AG09309 (cell line): ENCODE measurements around the gene SLC40A1.

Experiments used
- DNase-seq: peaks from one replicate; pipeline ENCODE4 v3.0.0-alpha.2; 2010; ENCODE audit warnings: low read depth
- H3K4me3 ChIP-seq: 2 replicates; pipeline ENCODE4 v1.5.1; 2011; ENCODE audit warnings: mild to moderate bottlenecking, low read depth, low read length, moderate library complexity; ENCODE audit not compliant: control insufficient read depth
- TF ChIP-seq, protein P1 (sequence below): IDR thresholded peaks from 2 replicates; pipeline ENCODE4 v1.5.1; 2011; ENCODE audit warnings: mild to moderate bottlenecking, low read depth, low read length, inconsistent platforms; ENCODE audit not compliant: insufficient read depth, control insufficient read depth; ENCODE audit errors: missing control alignments

SLC40A1 gene

DNA sequence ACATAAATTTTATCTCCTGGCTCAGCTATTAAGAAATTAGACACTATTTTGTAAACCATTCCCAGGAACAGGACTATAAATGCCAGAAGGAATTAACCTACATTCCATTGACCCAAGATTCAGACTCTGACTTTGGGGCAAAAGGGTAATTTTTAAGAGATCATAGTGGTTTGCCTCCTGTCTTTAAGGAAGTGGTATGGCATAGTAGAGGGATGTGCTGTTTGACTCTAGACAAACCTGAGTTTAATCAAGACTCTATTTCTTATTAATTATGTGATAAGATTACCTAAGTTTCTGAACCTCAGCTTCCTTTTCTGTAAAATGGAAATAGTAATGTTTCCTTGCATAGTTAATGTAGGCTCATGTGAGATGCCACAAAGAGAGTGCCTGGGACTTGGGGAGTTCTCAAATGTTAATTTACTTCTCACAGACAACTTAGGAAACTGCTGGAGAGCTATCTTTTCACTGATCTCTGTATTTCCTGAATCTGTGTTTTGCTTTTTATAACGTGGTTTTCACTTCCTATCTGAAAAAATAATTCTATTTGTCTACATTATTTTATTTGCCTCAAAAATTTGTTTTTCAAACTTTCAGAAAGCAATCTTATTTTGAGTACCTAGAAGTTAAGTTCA is 11.9 kb upstream of the SLC40A1 start:
- DNase-seq: no peak
- TF ChIP-seq, protein P1, sequence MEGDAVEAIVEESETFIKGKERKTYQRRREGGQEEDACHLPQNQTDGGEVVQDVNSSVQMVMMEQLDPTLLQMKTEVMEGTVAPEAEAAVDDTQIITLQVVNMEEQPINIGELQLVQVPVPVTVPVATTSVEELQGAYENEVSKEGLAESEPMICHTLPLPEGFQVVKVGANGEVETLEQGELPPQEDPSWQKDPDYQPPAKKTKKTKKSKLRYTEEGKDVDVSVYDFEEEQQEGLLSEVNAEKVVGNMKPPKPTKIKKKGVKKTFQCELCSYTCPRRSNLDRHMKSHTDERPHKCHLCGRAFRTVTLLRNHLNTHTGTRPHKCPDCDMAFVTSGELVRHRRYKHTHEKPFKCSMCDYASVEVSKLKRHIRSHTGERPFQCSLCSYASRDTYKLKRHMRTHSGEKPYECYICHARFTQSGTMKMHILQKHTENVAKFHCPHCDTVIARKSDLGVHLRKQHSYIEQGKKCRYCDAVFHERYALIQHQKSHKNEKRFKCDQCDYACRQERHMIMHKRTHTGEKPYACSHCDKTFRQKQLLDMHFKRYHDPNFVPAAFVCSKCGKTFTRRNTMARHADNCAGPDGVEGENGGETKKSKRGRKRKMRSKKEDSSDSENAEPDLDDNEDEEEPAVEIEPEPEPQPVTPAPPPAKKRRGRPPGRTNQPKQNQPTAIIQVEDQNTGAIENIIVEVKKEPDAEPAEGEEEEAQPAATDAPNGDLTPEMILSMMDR: no peak
- no peak overlapping the region for H3K4me3 ChIP-seq

DNA sequence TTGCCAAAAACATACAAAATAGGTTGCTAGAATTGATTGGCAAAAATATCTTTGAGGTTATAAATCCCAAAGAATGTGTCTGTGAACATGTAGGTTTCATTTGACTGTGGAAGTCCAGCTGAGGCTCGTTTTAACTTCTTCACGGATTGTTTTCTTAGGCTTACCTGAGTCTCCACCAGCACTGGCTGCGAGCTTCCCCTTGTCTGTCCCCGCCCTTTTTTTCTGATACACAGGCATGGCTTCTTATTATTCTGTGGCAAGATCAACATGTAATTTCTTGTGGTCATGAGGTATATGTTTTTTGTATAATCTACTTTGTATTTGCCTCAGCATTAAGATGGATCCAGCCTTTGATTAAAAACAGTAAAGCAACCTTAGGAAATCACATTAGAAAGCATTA is 7.2 kb upstream of the SLC40A1 start:
- no peak for DNase-seq
- TF ChIP-seq, protein P1: no peak
- H3K4me3 ChIP-seq: no peak overlapping the region

DNA sequence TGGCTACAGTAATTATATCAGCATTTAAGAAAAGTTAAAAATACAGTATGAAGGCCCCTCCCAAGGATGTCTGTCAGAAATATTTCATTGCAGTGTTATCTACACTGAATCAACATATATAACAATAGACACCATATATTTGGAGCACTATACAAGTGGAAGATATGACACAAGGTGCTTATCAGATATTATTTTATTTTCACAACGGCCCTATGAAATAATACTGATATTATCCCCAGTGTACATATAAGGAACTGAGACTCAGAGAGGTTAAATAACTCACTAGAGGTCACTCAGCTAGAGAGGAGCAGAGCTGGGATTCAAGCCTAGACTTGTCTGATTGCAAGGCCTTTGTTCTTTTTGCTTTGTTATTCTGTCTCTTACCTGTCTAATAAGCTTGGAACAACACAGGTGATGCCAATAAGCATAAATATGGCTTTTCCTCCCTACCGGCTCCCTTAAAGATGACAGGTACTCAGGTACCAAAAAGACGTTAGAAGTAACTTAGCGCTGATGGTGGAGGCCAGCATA is 4.7 kb upstream of the SLC40A1 start:
- no peak overlapping the region for H3K4me3 ChIP-seq
- TF ChIP-seq, protein P1: no peak
- DNase-seq: no peak

DNA sequence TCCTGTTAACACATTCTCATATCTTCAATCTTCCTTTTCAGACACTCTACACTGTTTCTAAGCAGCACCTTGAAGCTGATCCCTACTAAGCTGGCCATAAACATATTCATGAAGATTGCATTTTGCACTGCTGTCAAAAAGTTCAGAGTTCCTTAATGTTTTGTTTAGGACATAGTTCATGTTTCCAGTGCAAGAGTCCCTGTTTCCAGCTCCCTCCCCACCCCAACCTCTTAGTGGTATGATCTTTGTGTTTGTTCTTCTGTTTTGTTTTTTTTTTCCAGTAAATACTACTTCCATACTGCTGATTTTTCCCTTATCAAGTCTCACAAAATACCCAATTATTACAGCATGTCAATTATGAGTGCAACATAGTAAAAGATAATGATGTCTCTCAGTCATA is 4.1 kb upstream of the SLC40A1 start:
- TF ChIP-seq, protein P1: no peak
- DNase-seq: no peak
- no peak overlapping the region for H3K4me3 ChIP-seq

DNA sequence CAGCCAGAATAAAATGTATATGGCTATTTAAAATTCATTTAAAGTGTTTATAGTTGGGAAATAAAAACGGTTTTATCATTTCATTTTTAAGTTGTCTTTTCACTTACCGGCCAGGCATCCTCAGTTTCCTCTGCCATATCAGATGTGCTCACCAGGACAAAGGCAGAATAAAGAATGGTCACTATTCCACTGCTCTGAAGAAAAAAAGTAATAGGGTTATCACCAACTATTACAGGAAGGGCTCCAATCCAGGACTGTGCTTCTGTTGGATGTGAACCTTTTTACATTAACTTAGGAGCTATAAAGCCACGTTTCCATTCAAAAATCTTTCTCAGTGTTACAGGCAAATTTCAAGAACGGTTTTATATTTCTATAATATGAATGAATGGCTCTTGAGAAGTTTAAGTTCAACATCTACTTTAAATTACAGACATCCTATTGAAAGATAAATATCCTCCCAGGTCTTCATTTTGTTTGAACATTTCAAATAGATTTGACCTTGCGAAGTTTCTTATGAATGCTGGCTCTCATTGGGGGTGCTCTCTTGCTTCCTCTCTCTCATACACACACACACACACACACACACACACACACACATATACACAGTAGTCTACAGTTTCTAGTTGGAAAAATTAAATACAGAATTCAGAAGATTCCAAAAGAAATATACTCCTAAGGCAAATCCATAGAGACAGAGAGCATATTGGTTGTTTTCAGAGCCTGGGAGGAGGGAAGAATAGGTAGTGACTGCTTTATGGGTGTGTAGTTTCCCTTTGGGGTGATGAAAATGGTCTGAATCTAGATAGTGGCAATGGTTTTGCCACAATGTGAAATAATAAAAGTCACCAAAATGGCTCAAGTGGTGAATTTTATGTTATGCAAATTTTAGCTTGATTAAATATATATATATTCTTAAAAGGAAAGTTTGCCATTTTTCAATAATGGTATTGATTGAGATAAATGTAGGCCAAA is 2.9 kb upstream of the SLC40A1 start:
- no peak overlapping the region for H3K4me3 ChIP-seq
- DNase-seq: no peak
- TF ChIP-seq, protein P1: no peak

DNA sequence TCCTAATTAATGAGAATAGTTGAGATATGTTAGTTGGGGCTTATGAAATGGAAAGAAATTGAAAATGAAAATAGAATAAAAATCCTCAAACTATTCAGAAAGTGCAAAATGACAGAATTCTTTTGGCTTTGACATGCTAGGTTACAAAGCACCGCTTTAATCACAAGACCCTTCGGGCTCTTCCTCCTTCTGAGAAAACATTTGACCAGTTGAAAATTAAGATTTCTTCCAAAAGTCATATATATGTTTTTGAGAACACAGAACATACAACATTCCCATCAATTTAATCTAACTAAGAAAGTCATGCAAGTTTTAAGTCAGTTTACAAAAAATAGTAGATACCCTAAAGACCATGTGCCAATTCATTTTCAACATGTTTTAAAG is 2.2 kb upstream of the SLC40A1 start:
- TF ChIP-seq, protein P1: no peak
- no peak overlapping the region for H3K4me3 ChIP-seq
- DNase-seq: no peak
